ENCODE results near the gene NTNG1. TPM values are rescaled to one million over a fixed set of nuclear protein-coding genes. Genes with fewer than 3 reads are reported as not detected.

NTNG1 gene
- total RNA-seq, 1 experiment from 2014 or later = not detected

DNA sequence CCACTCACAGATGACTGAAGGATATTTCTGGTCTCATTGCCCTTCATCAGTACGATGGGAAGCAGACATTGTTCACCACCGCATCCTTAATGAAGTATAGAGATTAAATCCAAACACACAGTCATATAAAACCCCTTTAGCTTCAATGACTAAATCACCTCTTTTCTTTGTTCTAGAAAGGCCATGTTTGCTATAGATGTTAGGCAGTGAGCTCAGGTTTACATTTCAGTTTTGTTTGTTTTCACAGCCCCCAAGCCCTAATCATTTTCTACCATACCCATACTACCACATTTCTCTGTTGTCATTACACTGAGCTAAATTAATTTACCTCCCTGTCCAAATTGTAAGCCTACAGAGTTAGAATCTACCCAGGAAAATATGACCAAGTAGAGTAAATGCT, 385.1 kb downstream of the NTNG1 start:
- Histone ChIP-seq H3K4me1 (no peaks in the 10 kb centered on the region), H3K27me3 (no peaks in the 10 kb centered on the region), H3K9me3 (replicated peaks) (no peaks in the 10 kb centered on the region), H3K36me3 (no peaks in the 10 kb centered on the region), H3K4me3 (no peak overlapping the region), H3K27ac (no peak overlapping the region)
- DNase-seq = no peak

- H3K4me3 ChIP-seq = no peak overlapping the region
- no peaks in the 10 kb centered on the region for H3K4me1 ChIP-seq
- H3K36me3 ChIP-seq = no peaks in the 10 kb centered on the region
- no peak for DNase-seq
- H3K9me3 ChIP-seq (replicated peaks) = no peaks in the 10 kb centered on the region
- H3K27me3 ChIP-seq = no peaks in the 10 kb centered on the region
- no peak overlapping the region for H3K27ac ChIP-seq
Observed at GRCh38 chr1:107526524-107527198, 385.8 kb downstream of the NTNG1 start.

GRCh38 chr1:107529511-107530149, 388.8 kb downstream of the NTNG1 start:
- H3K27me3 ChIP-seq = no peaks in the 10 kb centered on the region
- no peaks in the 10 kb centered on the region for H3K9me3 ChIP-seq (replicated peaks)
- no peak overlapping the region for H3K27ac ChIP-seq
- H3K4me1 ChIP-seq = no peaks in the 10 kb centered on the region
- DNase-seq = peak; percentile 22 to 70
- H3K4me3 ChIP-seq = no peak overlapping the region
- H3K36me3 ChIP-seq = no peaks in the 10 kb centered on the region

DNA sequence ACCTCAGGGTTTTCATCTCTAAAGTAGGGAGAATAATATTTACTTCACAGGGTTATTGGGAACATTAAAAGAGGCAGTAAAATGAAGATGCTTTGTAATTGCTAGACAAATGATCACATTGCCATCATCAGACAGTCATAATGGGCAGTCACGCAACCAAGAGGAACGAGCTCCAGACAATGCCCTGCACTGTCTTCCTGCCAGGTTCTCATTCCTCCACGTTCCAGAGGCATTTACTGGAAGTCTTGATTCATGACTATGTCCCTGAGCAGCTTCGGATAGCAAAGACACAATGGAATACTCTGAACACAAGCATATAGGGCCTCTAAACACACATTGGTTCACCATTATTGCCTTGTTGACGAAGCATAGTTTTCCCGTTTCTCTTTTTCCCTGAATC, 389.7 kb downstream of the NTNG1 start:
- Histone ChIP-seq H3K27ac (no peak overlapping the region), H3K9me3 (replicated peaks) (no peaks in the 10 kb centered on the region)

GRCh38 chr1:107531065-107531908, 390.4 kb downstream of the NTNG1 start:
- no peak for DNase-seq
- no peak overlapping the region for H3K4me3 ChIP-seq
- no peaks in the 10 kb centered on the region for H3K9me3 ChIP-seq (replicated peaks)
- no peak overlapping the region for H3K27ac ChIP-seq
- H3K4me1 ChIP-seq = no peaks in the 10 kb centered on the region
- H3K36me3 ChIP-seq = no peaks in the 10 kb centered on the region
- no peaks in the 10 kb centered on the region for H3K27me3 ChIP-seq

More for the DNA sequence above, 389.7 kb downstream of the NTNG1 start:
- Histone ChIP-seq H3K4me1 (no peaks in the 10 kb centered on the region), H3K36me3 (no peaks in the 10 kb centered on the region), H3K4me3 (no peak overlapping the region), H3K27me3 (no peaks in the 10 kb centered on the region)
- no peak for DNase-seq

- Histone ChIP-seq H3K36me3 (no peaks in the 10 kb centered on the region), H3K9me3 (replicated peaks) (no peaks in the 10 kb centered on the region), H3K27me3 (no peaks in the 10 kb centered on the region), H3K4me1 (no peaks in the 10 kb centered on the region), H3K27ac (no peak overlapping the region), H3K4me3 (no peak overlapping the region)
- DNase-seq = no peak
Observed at GRCh38 chr1:107532318-107532717, 391.5 kb downstream of the NTNG1 start.

Other genes with a start within 250 kb of the NTNG1 start
- 40.9 and 42.3 TPM in 2 replicates for gene PRMT6, start 84.4 kb upstream of the NTNG1 start, total RNA-seq (2014; rRNA removed; shearing (Covaris generic))